OCI-LY1 (cell line): ENCODE measurements around the gene CKS2.

Experiments used
- H2AFZ ChIP-seq: fragments of 200-600 bp; sonication (generic), shearing (Covaris generic); 2 replicates; pipeline ENCODE4 v1.6.0; 2014; ENCODE audit warnings: antibody characterized with exemption, mild to moderate bottlenecking, low read length
- H3F3A ChIP-seq: fragments of 200-600 bp; sonication (generic), shearing (Covaris generic); 2 replicates; pipeline ENCODE4 v1.6.0; 2014; ENCODE audit warnings: mild to moderate bottlenecking, antibody characterized with exemption, low read length, moderate library complexity; ENCODE audit not compliant: insufficient read depth
- H3K27ac ChIP-seq: fragments of 200-600 bp; sonication (generic); 2 replicates; pipeline ENCODE4 v1.5.1; 2014; ENCODE audit warnings: low read length, mixed run types, mild to moderate bottlenecking, low read depth; ENCODE audit not compliant: poor library complexity, severe bottlenecking
- H3K27me3 ChIP-seq: fragments of 200-600 bp; sonication (generic); 2 replicates; pipeline ENCODE4 v1.6.0; 2014; ENCODE audit warnings: antibody characterized with exemption, mild to moderate bottlenecking, low read length, moderate library complexity; ENCODE audit not compliant: insufficient read depth
- H3K36me3 ChIP-seq: fragments of 200-600 bp; sonication (generic); 2 replicates; pipeline ENCODE4 v1.6.1; 2014; ENCODE audit warnings: mild to moderate bottlenecking, antibody characterized with exemption, low read length, moderate library complexity, mixed read lengths; ENCODE audit not compliant: insufficient read depth
- H3K4me1 ChIP-seq: fragments of 200-600 bp; sonication (generic); 2 replicates; pipeline ENCODE4 v1.5.1; 2014; ENCODE audit warnings: mild to moderate bottlenecking, low read length, moderate library complexity; ENCODE audit not compliant: insufficient read depth, severe bottlenecking
- H3K4me2 ChIP-seq: fragments of 200-600 bp; sonication (generic), shearing (Covaris generic); 2 replicates; pipeline ENCODE4 v1.6.1; 2014; ENCODE audit warnings: low read length
- H3K4me3 ChIP-seq: fragments of 200-600 bp; sonication (generic); 2 replicates; pipeline ENCODE4 v1.5.1; 2014; ENCODE audit warnings: low read length, low read depth, mild to moderate bottlenecking, mixed read lengths; ENCODE audit not compliant: poor library complexity, severe bottlenecking
- H3K79me2 ChIP-seq: fragments of 200-600 bp; shearing (Covaris generic); 2 replicates; pipeline ENCODE4 v1.6.1; 2016; ENCODE audit warnings: mixed run types, low read length, mixed read lengths; ENCODE audit not compliant: insufficient read depth
- H3K9ac ChIP-seq: fragments of 200-600 bp; sonication (generic), shearing (Covaris generic); 2 replicates; pipeline ENCODE4 v1.6.1; 2014; ENCODE audit warnings: mild to moderate bottlenecking, low read length, mixed read lengths
- H3K9me2 ChIP-seq: fragments of 200-600 bp; sonication (generic), shearing (Covaris generic); 2 replicates; pipeline ENCODE4 v1.6.1; 2014; ENCODE audit warnings: low read depth, mild to moderate bottlenecking, low read length, mixed read lengths
- H3K9me3 ChIP-seq: fragments of 200-600 bp; shearing (Covaris generic); 2 replicates; pipeline ENCODE4 v1.6.1; 2014; ENCODE audit warnings: low read length, mixed read lengths
- H4K20me1 ChIP-seq: fragments of 200-600 bp; sonication (generic), shearing (Covaris generic); 2 replicates; pipeline ENCODE4 v1.6.0; 2016; ENCODE audit warnings: mild to moderate bottlenecking, low read length; ENCODE audit not compliant: insufficient read depth
- CTCF ChIP-seq: fragments of 200-600 bp; sonication (generic), shearing (Covaris generic); IDR thresholded peaks from 2 replicates; pipeline ENCODE4 v1.5.1; 2017; ENCODE audit warnings: mild to moderate bottlenecking, antibody characterized with exemption, low read length, moderate library complexity, mixed read lengths
- EZH2 ChIP-seq: fragments of 200-600 bp; sonication (generic), shearing (Covaris generic); IDR thresholded peaks from 2 replicates; pipeline ENCODE4 v1.8.0; 2017; ENCODE audit warnings: borderline replicate concordance, mixed run types, mild to moderate bottlenecking, antibody characterized with exemption, low read length, moderate library complexity, mixed read lengths

The CKS2 gene

GRCh38 chr9:89325733-89326132, 14.7 kb downstream of the CKS2 start:
- Histone ChIP-seq H3K9ac (no peak overlapping the region), H3K4me3 (no peak overlapping the region), H3K27ac (no peak overlapping the region), H3F3A (no peaks in the 10 kb centered on the region), H4K20me1 (no peaks in the 10 kb centered on the region), H3K4me1 (peaks cover 5% of the 10 kb centered on the region), H2AFZ (no peak overlapping the region), H3K36me3 (peaks cover 60% of the 10 kb centered on the region), H3K9me3 (no peaks in the 10 kb centered on the region), H3K9me2 (no peaks in the 10 kb centered on the region), H3K27me3 (no peaks in the 10 kb centered on the region), H3K4me2 (no peak overlapping the region), H3K79me2 (peaks cover 26% of the 10 kb centered on the region; the same call in 1 of the 2 replicates)
- TF ChIP-seq CTCF, result no peak
- no peak for TF ChIP-seq EZH2

- no peak overlapping the region for H2AFZ ChIP-seq
- no peaks in the 10 kb centered on the region for H3F3A ChIP-seq
- H3K9me3 ChIP-seq, result no peaks in the 10 kb centered on the region
- H3K27me3 ChIP-seq, result no peaks in the 10 kb centered on the region
- TF ChIP-seq EZH2 (no peak), CTCF (no peak)
- no peak overlapping the region for H3K9ac ChIP-seq
- H3K4me1 ChIP-seq, result no peaks in the 10 kb centered on the region
- 0 out of 2 replicates have a peak, but pooled peaks cover 9% of the 10 kb centered on the region for H3K79me2 ChIP-seq
- H4K20me1 ChIP-seq, result no peaks in the 10 kb centered on the region
- no peak overlapping the region for H3K4me3 ChIP-seq
- no peaks in the 10 kb centered on the region for H3K9me2 ChIP-seq
- H3K4me2 ChIP-seq, result no peak overlapping the region
- H3K27ac ChIP-seq, result no peak overlapping the region
- peaks cover 71% of the 10 kb centered on the region for H3K36me3 ChIP-seq
Measured at GRCh38 chr9:89328064-89328463, 17.1 kb downstream of the CKS2 start.

GRCh38 chr9:89329917-89330316, 18.9 kb downstream of the CKS2 start:
- H3K79me2 ChIP-seq, result no peaks in the 10 kb centered on the region
- peaks cover 89% of the 10 kb centered on the region for H3K36me3 ChIP-seq
- no peak overlapping the region for H3K4me2 ChIP-seq
- no peaks in the 10 kb centered on the region for H3K27me3 ChIP-seq
- H3K27ac ChIP-seq, result no peak overlapping the region
- H3K9me3 ChIP-seq, result no peaks in the 10 kb centered on the region
- H3F3A ChIP-seq, result no peaks in the 10 kb centered on the region
- H4K20me1 ChIP-seq, result no peaks in the 10 kb centered on the region
- no peaks in the 10 kb centered on the region for H3K9me2 ChIP-seq
- no peak overlapping the region for H2AFZ ChIP-seq
- no peak overlapping the region for H3K4me3 ChIP-seq
- no peak overlapping the region for H3K9ac ChIP-seq
- no peaks in the 10 kb centered on the region for H3K4me1 ChIP-seq
- TF ChIP-seq CTCF (no peak), EZH2 (no peak)
